IPS-18a (cell line): ENCODE measurements around the gene TEAD1.

Experiments used
- H3K27ac ChIP-seq: one replicate; pipeline ENCODE4 v1.5.1; 2013; ENCODE audit warnings: low read length
- H3K27me3 ChIP-seq: one replicate; pipeline ENCODE4 v1.6.1; 2013; ENCODE audit warnings: mild to moderate bottlenecking, low read length; ENCODE audit not compliant: control insufficient read depth, insufficient read depth
- H3K36me3 ChIP-seq: one replicate; pipeline ENCODE4 v1.6.1; 2013; ENCODE audit warnings: low read depth, low read length; ENCODE audit not compliant: control insufficient read depth
- H3K4me1 ChIP-seq: one replicate; pipeline ENCODE4 v1.6.1; 2013; ENCODE audit warnings: low read depth, low read length; ENCODE audit not compliant: control insufficient read depth
- H3K4me3 ChIP-seq: one replicate; pipeline ENCODE4 v1.5.1; 2013; ENCODE audit warnings: low read length
- H3K9ac ChIP-seq: one replicate; pipeline ENCODE4 v1.6.1; 2013; ENCODE audit warnings: mild to moderate bottlenecking, low read length, moderate library complexity
- H3K9me3 ChIP-seq: one replicate; pipeline ENCODE4 v1.6.1; 2013; ENCODE audit warnings: low read depth, low read length; ENCODE audit not compliant: control insufficient read depth

The TEAD1 gene

DNA sequence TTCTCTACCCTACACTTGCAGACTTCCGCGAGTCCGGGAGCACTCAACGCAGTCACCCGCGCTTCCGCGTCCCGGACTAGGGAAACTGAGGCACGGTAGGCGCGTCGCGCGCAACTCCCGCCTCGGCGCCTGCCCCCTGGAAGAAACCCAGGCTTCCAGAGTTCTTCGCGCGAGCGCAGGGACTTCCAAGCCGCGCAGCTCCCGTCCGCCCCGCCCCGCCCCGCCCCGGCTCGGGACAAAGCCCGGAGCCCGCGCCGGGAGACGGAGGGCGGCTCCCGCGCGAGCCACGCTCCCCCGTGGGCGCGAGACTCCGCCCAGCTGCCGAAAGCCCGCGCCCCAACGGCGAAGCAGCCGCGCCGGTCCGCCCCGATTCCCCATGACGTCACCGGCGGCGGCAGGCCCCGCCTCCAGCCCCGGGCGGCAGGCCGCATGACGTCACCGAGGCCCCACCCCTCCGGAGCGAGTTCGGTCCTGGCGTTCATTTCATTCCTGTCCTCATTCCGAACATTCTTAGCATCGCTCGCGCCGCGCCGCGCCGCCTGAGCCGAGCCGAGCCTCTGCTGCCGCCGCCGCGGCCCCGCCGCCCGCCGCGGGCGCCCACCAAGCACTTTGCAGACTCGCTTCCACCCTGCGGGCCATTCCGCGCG, at the start of gene TEAD1:
Gene TEAD1, plus strand, starts transcription at position 498 of the 647 bp plus-strand sequence.
- H3K9ac ChIP-seq, result peak within 1 kb of the TSS; percentile 84
- H3K9me3 ChIP-seq, result no peaks in the 10 kb centered on the region
- H3K27ac ChIP-seq, result no peak within 1 kb of the TSS
- H3K4me1 ChIP-seq, result peaks cover 21% of the 10 kb centered on the region
- peaks cover 9% of the 10 kb centered on the region for H3K27me3 ChIP-seq
- no peaks in the 10 kb centered on the region for H3K36me3 ChIP-seq
- H3K4me3 ChIP-seq, result peak within 1 kb of the TSS; percentile 85

DNA sequence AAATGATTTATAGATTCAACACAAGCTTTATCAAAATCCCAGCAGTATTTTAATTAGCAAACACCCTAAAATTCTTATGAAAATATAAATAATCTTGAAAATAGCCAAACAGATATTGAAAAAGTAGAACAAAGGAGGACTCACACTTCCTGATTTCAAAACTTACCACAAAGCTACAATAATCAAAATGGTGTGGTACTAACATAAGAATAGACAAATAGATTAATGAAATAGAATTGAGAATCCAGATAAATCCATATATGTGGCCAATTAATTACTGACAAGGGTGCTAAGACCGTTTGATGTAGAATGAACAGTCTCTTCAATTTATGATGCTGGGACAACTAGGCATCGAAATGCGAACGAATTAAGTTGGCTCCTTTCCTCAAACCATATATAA, 49.6 kb upstream of the TEAD1 start:
- no peaks in the 10 kb centered on the region for H3K36me3 ChIP-seq

GRCh38 chr11:12625438-12626071, 48.7 kb upstream of the TEAD1 start:
- H3K27me3 ChIP-seq, result no peaks in the 10 kb centered on the region
- H3K4me1 ChIP-seq, result no peaks in the 10 kb centered on the region
- H3K9ac ChIP-seq, result no peak overlapping the region
- H3K27ac ChIP-seq, result no peak overlapping the region
- H3K9me3 ChIP-seq, result no peaks in the 10 kb centered on the region
- no peak overlapping the region for H3K4me3 ChIP-seq
- H3K36me3 ChIP-seq, result no peaks in the 10 kb centered on the region

More for the DNA sequence above, 49.6 kb upstream of the TEAD1 start:
- no peaks in the 10 kb centered on the region for H3K4me1 ChIP-seq
- no peak overlapping the region for H3K4me3 ChIP-seq
- H3K9me3 ChIP-seq, result no peaks in the 10 kb centered on the region
- no peak overlapping the region for H3K27ac ChIP-seq
- no peaks in the 10 kb centered on the region for H3K27me3 ChIP-seq
- no peak overlapping the region for H3K9ac ChIP-seq

- H3K27me3 ChIP-seq, result no peaks in the 10 kb centered on the region
- no peak overlapping the region for H3K9ac ChIP-seq
- H3K4me3 ChIP-seq, result no peak overlapping the region
- no peaks in the 10 kb centered on the region for H3K4me1 ChIP-seq
- no peaks in the 10 kb centered on the region for H3K36me3 ChIP-seq
- H3K27ac ChIP-seq, result no peak overlapping the region
- H3K9me3 ChIP-seq, result no peaks in the 10 kb centered on the region
These were observed 47.6 kb upstream of the TEAD1 start for GRCh38 chr11:12626616-12627015.

DNA sequence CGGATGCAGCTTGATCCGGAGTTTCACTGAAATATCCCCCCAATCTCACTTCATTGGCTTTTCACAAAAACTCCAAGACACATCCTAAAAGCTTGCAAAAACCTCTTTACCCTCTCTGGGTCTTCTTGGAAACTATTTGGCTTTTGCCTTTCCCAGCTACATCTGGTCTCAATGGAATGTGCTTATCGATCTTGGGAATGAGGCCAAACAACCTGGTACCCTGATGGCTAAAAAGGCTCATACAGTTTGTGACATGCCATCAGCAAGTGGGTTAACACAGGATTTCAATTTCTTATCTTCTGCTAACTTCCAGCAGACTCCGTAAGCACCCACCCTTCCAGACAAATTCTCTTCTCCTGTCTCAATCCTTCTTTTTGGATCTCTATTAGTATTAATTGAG, 45.9 kb upstream of the TEAD1 start:
- Histone ChIP-seq H3K9me3 (no peaks in the 10 kb centered on the region), H3K4me1 (no peaks in the 10 kb centered on the region), H3K4me3 (no peak overlapping the region)

GRCh38 chr11:12629601-12630313, 44.5 kb upstream of the TEAD1 start:
- Histone ChIP-seq H3K4me1 (no peaks in the 10 kb centered on the region), H3K9me3 (no peaks in the 10 kb centered on the region), H3K9ac (no peak overlapping the region), H3K4me3 (no peak overlapping the region), H3K27ac (no peak overlapping the region), H3K27me3 (no peaks in the 10 kb centered on the region), H3K36me3 (no peaks in the 10 kb centered on the region)

More for the DNA sequence above, 45.9 kb upstream of the TEAD1 start:
- no peaks in the 10 kb centered on the region for H3K36me3 ChIP-seq
- no peak overlapping the region for H3K9ac ChIP-seq
- no peaks in the 10 kb centered on the region for H3K27me3 ChIP-seq
- H3K27ac ChIP-seq, result no peak overlapping the region

DNA sequence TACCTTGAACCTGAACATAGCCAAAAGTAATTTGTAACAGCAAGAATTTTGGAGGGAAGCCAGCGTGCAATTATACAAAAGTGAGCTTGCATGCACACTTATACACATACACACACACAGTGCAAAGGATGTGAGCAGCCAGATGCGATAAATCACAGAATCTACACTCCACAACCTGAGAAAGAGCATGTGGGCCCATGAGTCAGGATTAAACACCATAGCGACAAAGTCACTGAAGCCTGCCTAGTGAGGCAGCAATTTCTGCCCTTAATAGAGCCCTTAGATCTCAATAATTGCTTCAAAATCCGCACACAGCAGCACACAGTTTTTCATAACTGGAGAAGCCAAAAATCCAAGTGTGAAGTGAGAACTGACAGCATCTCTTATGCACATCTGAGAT, 42.6 kb upstream of the TEAD1 start:
- no peak overlapping the region for H3K9ac ChIP-seq
- H3K4me1 ChIP-seq, result no peaks in the 10 kb centered on the region
- no peak overlapping the region for H3K4me3 ChIP-seq
- no peaks in the 10 kb centered on the region for H3K27me3 ChIP-seq
- no peaks in the 10 kb centered on the region for H3K36me3 ChIP-seq
- no peak overlapping the region for H3K27ac ChIP-seq
- no peaks in the 10 kb centered on the region for H3K9me3 ChIP-seq

DNA sequence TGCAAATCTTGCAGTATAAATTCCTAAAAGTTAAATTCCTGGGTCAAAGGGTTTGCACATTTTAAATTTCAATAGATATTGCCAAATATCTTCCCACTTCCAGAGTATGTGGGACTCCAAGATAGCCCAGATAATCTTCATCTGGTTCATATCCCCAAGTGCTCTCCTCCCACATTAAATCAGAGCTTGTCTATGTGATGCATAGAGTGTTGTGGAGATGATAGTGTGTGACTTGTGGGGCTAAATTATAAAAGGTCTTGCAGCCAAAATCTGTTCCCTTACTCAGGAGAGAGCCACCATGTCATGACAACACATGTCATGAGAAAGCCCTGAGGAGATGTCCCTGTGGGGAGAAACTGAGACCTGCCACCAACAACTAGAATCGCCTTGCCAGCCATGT, 39.9 kb upstream of the TEAD1 start:
- H3K4me1 ChIP-seq, result no peaks in the 10 kb centered on the region
- no peaks in the 10 kb centered on the region for H3K36me3 ChIP-seq
- no peak overlapping the region for H3K4me3 ChIP-seq
- H3K27me3 ChIP-seq, result no peaks in the 10 kb centered on the region
- no peaks in the 10 kb centered on the region for H3K9me3 ChIP-seq
- H3K27ac ChIP-seq, result no peak overlapping the region
- H3K9ac ChIP-seq, result no peak overlapping the region

- no peaks in the 10 kb centered on the region for H3K9me3 ChIP-seq
- H3K4me1 ChIP-seq, result no peaks in the 10 kb centered on the region
- no peaks in the 10 kb centered on the region for H3K36me3 ChIP-seq
- H3K4me3 ChIP-seq, result no peak overlapping the region
- no peak overlapping the region for H3K9ac ChIP-seq
- H3K27me3 ChIP-seq, result no peaks in the 10 kb centered on the region
- no peak overlapping the region for H3K27ac ChIP-seq
These were observed 37.3 kb upstream of the TEAD1 start for GRCh38 chr11:12636871-12637410.

- H3K4me3 ChIP-seq, result no peak overlapping the region
- no peaks in the 10 kb centered on the region for H3K9me3 ChIP-seq
- H3K9ac ChIP-seq, result no peak overlapping the region
- no peaks in the 10 kb centered on the region for H3K36me3 ChIP-seq
- H3K4me1 ChIP-seq, result no peaks in the 10 kb centered on the region
- no peak overlapping the region for H3K27ac ChIP-seq
- no peaks in the 10 kb centered on the region for H3K27me3 ChIP-seq
These were observed 34.8 kb upstream of the TEAD1 start for GRCh38 chr11:12639388-12639787.

DNA sequence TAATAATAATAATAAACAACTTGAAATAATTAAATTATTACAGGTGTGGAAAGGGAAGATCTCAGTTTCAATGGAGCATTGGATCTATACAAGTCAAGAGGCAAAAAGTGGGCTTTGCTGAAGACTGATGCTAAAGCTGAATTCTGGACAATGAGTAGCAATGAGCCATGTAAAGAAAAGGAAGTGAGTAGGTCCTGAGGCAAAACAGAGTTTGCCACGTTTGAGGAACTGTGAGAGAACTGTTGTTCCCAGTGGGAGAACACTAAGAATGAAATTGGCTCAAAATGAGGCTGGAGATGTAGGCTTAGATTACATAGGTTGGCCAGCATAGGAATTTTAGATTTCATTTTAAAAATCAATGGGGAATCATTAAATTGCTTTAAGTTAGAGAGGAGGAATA, 33.9 kb upstream of the TEAD1 start:
- H3K4me3 ChIP-seq, result no peak overlapping the region
- H3K36me3 ChIP-seq, result no peaks in the 10 kb centered on the region
- H3K9me3 ChIP-seq, result no peaks in the 10 kb centered on the region
- no peak overlapping the region for H3K27ac ChIP-seq
- H3K9ac ChIP-seq, result no peak overlapping the region
- no peaks in the 10 kb centered on the region for H3K27me3 ChIP-seq
- no peaks in the 10 kb centered on the region for H3K4me1 ChIP-seq
